HG03575 (cell line): ENCODE results near the gene AZI2.

ENCODE experiments used
- ATAC-seq: cut with Tn5 transposase; IDR thresholded peaks from one replicate; pipeline ENCODE4 v1.9.1; 2021; ENCODE audit not compliant: unreplicated experiment, insufficient number of reproducible peaks, low FRiP score; ENCODE audit errors: extremely low read depth

The AZI2 gene

GRCh38 chr3:28316226-28316625 is 32.4 kb downstream of the AZI2 start:
- no peak for ATAC-seq

GRCh38 chr3:28315711-28316110 is 32.9 kb downstream of the AZI2 start:
- no peak for ATAC-seq

- ATAC-seq = no peak
Observed at GRCh38 chr3:28308196-28308595, 40.4 kb downstream of the AZI2 start.

GRCh38 chr3:28301688-28302087 is 46.9 kb downstream of the AZI2 start:
- ATAC-seq = no peak

GRCh38 chr3:28300345-28300962 is 48.2 kb downstream of the AZI2 start:
- ATAC-seq = no peak

GRCh38 chr3:28299705-28300104 is 48.9 kb downstream of the AZI2 start:
- no peak for ATAC-seq

GRCh38 chr3:28295898-28296490 is 52.6 kb downstream of the AZI2 start:
- no peak for ATAC-seq

GRCh38 chr3:28294667-28295413 is 53.8 kb downstream of the AZI2 start:
- no peak for ATAC-seq

- no peak for ATAC-seq
Observed at GRCh38 chr3:28292622-28293021, 56.0 kb downstream of the AZI2 start.

GRCh38 chr3:28291577-28291976 is 57.0 kb downstream of the AZI2 start:
- ATAC-seq = no peak

- no peak for ATAC-seq
Observed at GRCh38 chr3:28290863-28291300, 57.7 kb downstream of the AZI2 start.

- no peak for ATAC-seq
Observed at GRCh38 chr3:28287046-28287445, 61.6 kb downstream of the AZI2 start.

GRCh38 chr3:28286595-28286994 is 62.0 kb downstream of the AZI2 start:
- peak; percentile 73 for ATAC-seq

- no peak for ATAC-seq
Observed at GRCh38 chr3:28280781-28281180, 67.8 kb downstream of the AZI2 start.

GRCh38 chr3:28279770-28280169 is 68.9 kb downstream of the AZI2 start:
- ATAC-seq = no peak

- no peak for ATAC-seq
Observed at GRCh38 chr3:28278918-28279317, 69.7 kb downstream of the AZI2 start.

GRCh38 chr3:28273837-28274236 is 74.8 kb downstream of the AZI2 start:
- ATAC-seq = no peak
